Neural progenitor cell (in vitro differentiated cells): Measurements from ENCODE around the gene GALNT17.

Experiments used
- EZH2 ChIP-seq: fragments of 200-600 bp; sonication (generic); IDR thresholded peaks from 2 replicates; pipeline ENCODE4 v1.6.1; 2017; ENCODE audit warnings: antibody characterized with exemption, mild to moderate bottlenecking, moderate library complexity
- EZH2phosphoT487 ChIP-seq: fragments of 200-600 bp; sonication (generic); IDR thresholded peaks from 2 replicates; pipeline ENCODE4 v1.6.1; 2017; ENCODE audit warnings: antibody characterized with exemption
- TF ChIP-seq, protein P1 (sequence below): fragments of 200-600 bp; sonication (generic); IDR thresholded peaks from 2 replicates; pipeline ENCODE4 v1.5.1; 2017; ENCODE audit warnings: antibody characterized with exemption, mild to moderate bottlenecking

DNA sequence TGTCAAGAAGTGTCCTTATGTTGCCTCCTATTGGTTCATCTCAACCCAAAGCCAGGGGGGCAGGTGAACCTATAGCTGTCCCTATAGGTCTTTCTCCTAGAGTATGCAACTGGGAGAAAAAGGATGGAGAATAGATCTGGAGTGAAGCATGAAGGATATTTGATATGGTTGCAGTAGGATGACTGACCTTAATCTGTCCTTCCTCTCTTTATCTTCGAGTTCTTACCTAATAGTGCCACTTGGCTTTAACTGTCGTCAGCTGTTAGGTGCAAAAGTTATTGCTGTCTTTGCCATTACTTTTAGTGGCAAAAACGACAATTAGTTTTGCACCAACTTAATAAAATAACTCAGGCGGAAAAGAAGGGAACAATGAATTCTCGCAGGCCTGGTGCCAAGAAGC is 196.0 kb downstream of the GALNT17 start:
- TF ChIP-seq EZH2phosphoT487, result no peak
- TF ChIP-seq, protein P1, sequence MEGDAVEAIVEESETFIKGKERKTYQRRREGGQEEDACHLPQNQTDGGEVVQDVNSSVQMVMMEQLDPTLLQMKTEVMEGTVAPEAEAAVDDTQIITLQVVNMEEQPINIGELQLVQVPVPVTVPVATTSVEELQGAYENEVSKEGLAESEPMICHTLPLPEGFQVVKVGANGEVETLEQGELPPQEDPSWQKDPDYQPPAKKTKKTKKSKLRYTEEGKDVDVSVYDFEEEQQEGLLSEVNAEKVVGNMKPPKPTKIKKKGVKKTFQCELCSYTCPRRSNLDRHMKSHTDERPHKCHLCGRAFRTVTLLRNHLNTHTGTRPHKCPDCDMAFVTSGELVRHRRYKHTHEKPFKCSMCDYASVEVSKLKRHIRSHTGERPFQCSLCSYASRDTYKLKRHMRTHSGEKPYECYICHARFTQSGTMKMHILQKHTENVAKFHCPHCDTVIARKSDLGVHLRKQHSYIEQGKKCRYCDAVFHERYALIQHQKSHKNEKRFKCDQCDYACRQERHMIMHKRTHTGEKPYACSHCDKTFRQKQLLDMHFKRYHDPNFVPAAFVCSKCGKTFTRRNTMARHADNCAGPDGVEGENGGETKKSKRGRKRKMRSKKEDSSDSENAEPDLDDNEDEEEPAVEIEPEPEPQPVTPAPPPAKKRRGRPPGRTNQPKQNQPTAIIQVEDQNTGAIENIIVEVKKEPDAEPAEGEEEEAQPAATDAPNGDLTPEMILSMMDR, result no peak
- TF ChIP-seq EZH2, result no peak
